RWPE1 (cell line): Measurements from ENCODE around the gene GFY.

Experiments
- CTCF ChIA-PET: fragments of 350-600 bp; sonication (Branson Sonifier 250); formaldehyde crosslinking; extraction: SDS; loops from one replicate; lab custom pipeline; 2021; lab: Yijun Ruan, JAX
- POLR2A ChIA-PET: fragments of 400-600 bp; formaldehyde crosslinking; extraction: SDS; loops from one replicate; lab custom pipeline; 2020; ENCODE audit warnings: antibody characterized with exemption; ENCODE audit not compliant: low non-redundant PET; lab: Yijun Ruan, JAX
- DNase-seq: peaks from one replicate; pipeline ENCODE4 v3.0.0; 2012; ENCODE audit warnings: low spot score
- H3K27ac ChIP-seq: fragments of 450-650 bp; 2 replicates; pipeline ENCODE4 v1.5.1; 2017
- CTCF ChIP-seq: fragments of 450-650 bp; conservative IDR thresholded peaks from 2 replicates; pipeline ENCODE4 v1.5.1; 2017; ENCODE audit warnings: low read depth, mild to moderate bottlenecking

Gene GFY

GRCh38 chr19:49433240-49433901 is 8.2 kb downstream of the GFY start:
- DNase-seq: no peak
- no peak overlapping the region for H3K27ac ChIP-seq
- TF ChIP-seq CTCF: no peak
- CTCF ChIA-PET: interaction anchor here (0.6 to 0.7 kb wide), 2 partner anchors 21 to 130 kb away, joined by 3 to 5 read pairs; no protein-coding TSS in a partner anchor
- POLR2A ChIA-PET: no interaction called here

GRCh38 chr19:49434907-49435583 is 9.9 kb downstream of the GFY start:
- no peak for DNase-seq
- ChIA-PET POLR2A (interaction anchor here (0.7 kb wide), 1 partner anchor 20 kb away, joined by 3 read pairs; no protein-coding TSS in a partner anchor), CTCF (interaction anchor here (0.6 to 2.0 kb wide), 2 partner anchors 43 to 44 kb away, joined by 3 to 9 read pairs; no protein-coding TSS in a partner anchor)
- no peak for TF ChIP-seq CTCF
- H3K27ac ChIP-seq: no peak overlapping the region

DNA sequence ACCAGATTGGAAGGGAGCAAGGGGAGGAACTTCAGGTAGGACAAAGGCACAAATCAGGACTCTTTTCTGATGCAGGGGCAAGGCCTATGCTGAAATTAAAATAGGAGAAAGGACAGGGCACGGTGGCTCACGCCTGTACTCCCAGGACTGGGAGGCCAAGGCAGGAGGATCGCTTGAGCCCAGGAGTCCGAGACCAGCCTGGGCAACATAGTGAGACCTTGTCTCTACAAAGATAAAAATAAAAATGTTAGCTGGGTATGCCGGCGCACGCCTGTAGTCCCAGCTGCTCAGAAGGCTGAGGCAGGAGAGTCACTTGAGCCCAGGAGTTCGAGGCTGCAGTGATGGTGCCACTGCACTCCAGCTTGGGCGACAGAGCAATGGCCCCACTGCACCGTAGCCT is 10.5 kb downstream of the GFY start:
- ChIA-PET POLR2A (no interaction called here), CTCF (interaction anchor here (2.0 kb wide), 1 partner anchor 43 kb away, joined by 9 read pairs; no protein-coding TSS in a partner anchor)
- no peak overlapping the region for H3K27ac ChIP-seq
- no peak for DNase-seq
- no peak for TF ChIP-seq CTCF

DNA sequence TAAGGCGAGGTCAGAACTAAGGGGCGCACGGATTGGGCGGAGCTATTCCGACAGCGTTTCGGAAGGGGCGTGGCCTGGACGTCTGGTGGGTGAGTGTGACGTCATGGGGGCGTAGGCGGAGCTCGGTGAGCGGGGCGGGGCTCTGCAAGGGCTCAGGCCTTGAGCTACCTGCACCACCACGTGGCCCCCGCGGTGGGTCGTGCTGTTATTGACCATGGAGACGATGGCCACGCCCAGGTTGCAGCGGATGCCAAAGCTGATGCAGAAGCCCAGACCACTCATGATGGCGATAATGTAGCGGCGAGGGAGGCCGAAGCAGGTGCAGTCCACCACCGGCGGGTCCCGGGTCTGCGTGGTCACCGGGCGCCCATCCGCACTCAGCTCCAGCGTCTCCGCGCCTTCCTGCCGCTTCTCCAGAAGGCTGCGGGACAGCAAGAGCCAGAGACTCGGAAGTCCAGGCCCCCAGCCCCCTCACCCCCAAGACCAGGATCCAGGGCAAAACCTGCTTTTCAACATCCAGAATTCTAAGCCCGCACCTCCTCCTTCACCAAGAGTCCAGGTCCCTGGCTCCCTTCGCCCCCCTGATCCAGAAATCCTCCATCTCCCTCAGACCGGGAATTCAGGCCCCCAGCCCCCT is 11.3 kb downstream of the GFY start:
- CTCF ChIA-PET: interaction anchor here (2.0 kb wide), 1 partner anchor 44 kb away, joined by 9 read pairs; no protein-coding TSS in a partner anchor

DNA sequence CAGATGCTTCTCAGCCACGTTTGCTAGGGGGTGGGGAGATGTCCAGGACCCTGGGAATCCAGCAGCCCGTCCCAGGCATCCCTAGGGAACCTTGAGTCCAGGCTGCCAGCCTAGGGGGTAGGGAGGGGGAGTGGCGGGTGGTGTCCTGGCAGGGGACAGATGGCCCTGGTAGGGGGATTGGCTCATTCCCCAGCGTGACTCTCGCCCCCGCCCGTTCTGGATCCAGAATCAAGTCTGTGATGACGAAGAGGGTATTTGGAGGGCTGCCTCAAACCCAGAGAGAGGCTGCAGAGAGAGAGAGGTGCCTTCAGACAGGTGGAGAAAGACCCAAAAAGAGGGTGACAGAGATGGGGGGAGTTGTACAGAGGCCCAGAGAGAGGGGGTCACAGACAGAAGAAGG is 12.0 kb downstream of the GFY start:
- DNase-seq: no peak
- no peak overlapping the region for H3K27ac ChIP-seq
- ChIA-PET CTCF (no interaction called here), POLR2A (no interaction called here)
- no peak for TF ChIP-seq CTCF

More for the DNA sequence above, 11.3 kb downstream of the GFY start:
- H3K27ac ChIP-seq: no peak overlapping the region
- POLR2A ChIA-PET: no interaction called here
- peak; percentile 38 for DNase-seq
- TF ChIP-seq CTCF: no peak

GRCh38 chr19:49438261-49438660 is 13.1 kb downstream of the GFY start:
- no peak overlapping the region for H3K27ac ChIP-seq
- DNase-seq: no peak
- CTCF ChIA-PET: no interaction called here
- TF ChIP-seq CTCF: no peak
- POLR2A ChIA-PET: no interaction called here
